Measurements from ENCODE around the gene FAM177A1. TPM values are rescaled to one million over a fixed set of nuclear protein-coding genes. Genes with fewer than 3 reads are reported as not detected.

FAM177A1 gene
- polyA plus RNA-seq, 1 experiment, result 29.5 TPM

DNA sequence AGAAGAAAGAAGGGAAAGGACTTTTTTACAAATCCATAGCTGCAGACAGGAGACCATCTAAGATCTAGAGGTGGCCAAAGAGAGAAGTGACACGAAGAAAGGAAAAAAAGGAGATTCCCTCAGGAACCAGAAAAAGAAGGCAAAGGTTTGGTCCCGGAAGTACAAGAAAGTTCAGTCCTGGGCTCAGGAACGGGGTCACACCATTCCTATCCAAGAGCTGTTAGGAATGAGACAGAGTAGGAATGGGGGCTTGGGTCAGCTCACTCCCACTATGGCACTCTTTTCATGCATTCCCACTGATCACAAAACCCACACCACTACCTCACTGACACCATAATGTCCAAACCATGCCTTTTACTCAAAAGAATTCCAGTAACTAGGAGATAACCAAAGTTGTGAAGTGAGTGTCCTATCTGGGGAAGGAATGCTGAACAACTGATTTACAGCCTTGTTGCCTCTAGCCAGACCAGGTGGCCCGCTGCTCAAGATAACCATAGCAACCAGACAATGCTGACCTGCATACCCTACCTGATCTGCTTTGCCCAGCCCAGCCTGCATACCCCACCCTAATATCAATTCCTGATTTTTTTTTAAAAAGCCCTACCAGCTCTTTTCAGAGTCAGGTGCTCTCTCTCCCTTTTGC is 67.4 kb downstream of the FAM177A1 start:
- ChIA-PET CTCF (interaction anchor here (0.6 to 0.8 kb wide), 2 partner anchors 9 to 322 kb away, joined by 3 to 4 read pairs; no protein-coding TSS in a partner anchor), POLR2A (no interaction called here)
- H3K27me3 ChIP-seq (ENCODE audit: control insufficient read depth, insufficient read depth, low read length), result no peaks in the 10 kb centered on the region
- H3K36me3 ChIP-seq (ENCODE audit: control insufficient read depth, insufficient read depth, low read length), result peaks cover 13% of the 10 kb centered on the region
- no peak for DNase-seq (ENCODE audit: low read depth)
- TF ChIP-seq, protein P1, sequence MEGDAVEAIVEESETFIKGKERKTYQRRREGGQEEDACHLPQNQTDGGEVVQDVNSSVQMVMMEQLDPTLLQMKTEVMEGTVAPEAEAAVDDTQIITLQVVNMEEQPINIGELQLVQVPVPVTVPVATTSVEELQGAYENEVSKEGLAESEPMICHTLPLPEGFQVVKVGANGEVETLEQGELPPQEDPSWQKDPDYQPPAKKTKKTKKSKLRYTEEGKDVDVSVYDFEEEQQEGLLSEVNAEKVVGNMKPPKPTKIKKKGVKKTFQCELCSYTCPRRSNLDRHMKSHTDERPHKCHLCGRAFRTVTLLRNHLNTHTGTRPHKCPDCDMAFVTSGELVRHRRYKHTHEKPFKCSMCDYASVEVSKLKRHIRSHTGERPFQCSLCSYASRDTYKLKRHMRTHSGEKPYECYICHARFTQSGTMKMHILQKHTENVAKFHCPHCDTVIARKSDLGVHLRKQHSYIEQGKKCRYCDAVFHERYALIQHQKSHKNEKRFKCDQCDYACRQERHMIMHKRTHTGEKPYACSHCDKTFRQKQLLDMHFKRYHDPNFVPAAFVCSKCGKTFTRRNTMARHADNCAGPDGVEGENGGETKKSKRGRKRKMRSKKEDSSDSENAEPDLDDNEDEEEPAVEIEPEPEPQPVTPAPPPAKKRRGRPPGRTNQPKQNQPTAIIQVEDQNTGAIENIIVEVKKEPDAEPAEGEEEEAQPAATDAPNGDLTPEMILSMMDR (IDR thresholded peaks at IDR 0.05; ENCODE audit: insufficient read depth, low read depth, low read length), result no peak
- no peak overlapping the region for H3K4me3 ChIP-seq (ENCODE audit: low read depth, low read length)

DNA sequence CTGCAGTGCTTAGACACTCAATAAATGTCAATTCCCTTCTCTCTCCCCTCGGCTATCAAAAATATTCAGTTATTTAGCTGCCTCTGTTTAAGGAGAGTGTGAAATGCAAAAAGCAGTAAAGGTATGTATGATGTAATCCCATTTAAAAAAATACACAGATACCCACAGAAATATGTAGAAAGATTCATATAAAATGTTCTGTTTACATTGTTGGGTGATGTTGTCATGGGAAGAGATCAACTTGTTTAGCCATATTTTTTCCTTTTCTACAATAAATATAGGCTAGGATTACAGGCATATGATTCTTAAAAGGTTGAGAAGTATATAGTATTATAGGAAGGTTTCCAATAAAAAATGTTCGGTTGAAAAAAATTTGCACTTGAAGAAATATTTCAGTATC is 68.0 kb downstream of the FAM177A1 start:
- TF ChIP-seq, protein P1 (IDR thresholded peaks at IDR 0.05; ENCODE audit: insufficient read depth, low read depth, low read length), result no peak
- Histone ChIP-seq H3K27me3 (ENCODE audit: control insufficient read depth, insufficient read depth, low read length) (no peaks in the 10 kb centered on the region), H3K36me3 (ENCODE audit: control insufficient read depth, insufficient read depth, low read length) (peaks cover 13% of the 10 kb centered on the region), H3K4me3 (ENCODE audit: low read depth, low read length) (no peak overlapping the region)
- DNase-seq (ENCODE audit: low read depth), result peak; percentile 27
- ChIA-PET CTCF (interaction anchor here (0.6 to 1.1 kb wide), 2 partner anchors 15 to 321 kb away, joined by 3 to 4 read pairs; no protein-coding TSS in a partner anchor), POLR2A (interaction anchor here (0.6 kb wide), 1 partner anchor 284 kb away, joined by 5 read pairs; no protein-coding TSS in a partner anchor)

DNA sequence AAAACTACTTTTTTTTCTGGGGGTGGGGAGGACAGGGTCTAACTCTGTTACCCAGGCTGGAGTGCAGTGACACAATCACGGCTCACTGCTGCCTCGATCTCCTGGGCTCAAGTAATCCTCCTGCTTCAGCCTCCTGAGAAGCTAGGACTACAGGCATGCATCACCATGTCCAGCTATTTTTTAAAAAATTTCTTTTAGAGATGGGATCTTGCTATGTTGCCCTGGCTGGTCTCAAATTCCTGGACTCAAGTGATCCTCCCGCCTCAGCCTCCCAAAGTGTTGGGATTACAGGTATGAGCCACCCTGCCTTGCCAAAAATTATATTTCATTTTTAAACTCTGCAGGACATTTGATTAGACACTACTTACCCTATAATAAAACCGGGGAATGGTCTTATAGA is 70.2 kb downstream of the FAM177A1 start:
- ChIA-PET POLR2A (no interaction called here), CTCF (no interaction called here)
- Histone ChIP-seq H3K36me3 (ENCODE audit: control insufficient read depth, insufficient read depth, low read length) (peaks cover 12% of the 10 kb centered on the region), H3K4me3 (ENCODE audit: low read depth, low read length) (no peak overlapping the region), H3K27me3 (ENCODE audit: control insufficient read depth, insufficient read depth, low read length) (no peaks in the 10 kb centered on the region)
- DNase-seq (ENCODE audit: low read depth), result no peak
- TF ChIP-seq, protein P1 (IDR thresholded peaks at IDR 0.05; ENCODE audit: insufficient read depth, low read depth, low read length), result no peak

DNA sequence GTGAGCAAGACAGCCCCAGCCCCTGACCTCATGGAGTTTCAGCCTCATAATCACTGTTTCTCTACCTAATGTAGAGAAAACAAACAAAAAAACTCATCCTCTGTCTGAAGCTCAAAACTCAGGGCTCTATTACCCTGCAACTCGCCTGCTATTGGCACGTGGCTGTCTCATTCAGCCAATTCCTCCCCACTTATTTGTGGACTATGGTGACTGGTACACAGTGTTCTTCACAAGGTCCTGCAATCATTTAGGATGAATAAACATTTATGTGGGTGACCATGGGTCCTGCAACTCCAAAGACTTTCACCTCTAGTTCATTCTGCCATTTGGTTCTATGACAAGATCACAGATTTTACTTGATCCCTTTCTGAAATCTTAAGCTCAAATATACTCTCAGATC is 71.0 kb downstream of the FAM177A1 start:
- H3K36me3 ChIP-seq (ENCODE audit: control insufficient read depth, insufficient read depth, low read length), result peaks cover 9% of the 10 kb centered on the region
- H3K4me3 ChIP-seq (ENCODE audit: low read depth, low read length), result no peak overlapping the region
- ChIA-PET CTCF (interaction anchor here (1.0 kb wide), 1 partner anchor 23 kb away, joined by 3 read pairs; no protein-coding TSS in a partner anchor), POLR2A (no interaction called here)
- DNase-seq (ENCODE audit: low read depth), result no peak
- TF ChIP-seq, protein P1 (IDR thresholded peaks at IDR 0.05; ENCODE audit: insufficient read depth, low read depth, low read length), result no peak
- H3K27me3 ChIP-seq (ENCODE audit: control insufficient read depth, insufficient read depth, low read length), result no peaks in the 10 kb centered on the region

DNA sequence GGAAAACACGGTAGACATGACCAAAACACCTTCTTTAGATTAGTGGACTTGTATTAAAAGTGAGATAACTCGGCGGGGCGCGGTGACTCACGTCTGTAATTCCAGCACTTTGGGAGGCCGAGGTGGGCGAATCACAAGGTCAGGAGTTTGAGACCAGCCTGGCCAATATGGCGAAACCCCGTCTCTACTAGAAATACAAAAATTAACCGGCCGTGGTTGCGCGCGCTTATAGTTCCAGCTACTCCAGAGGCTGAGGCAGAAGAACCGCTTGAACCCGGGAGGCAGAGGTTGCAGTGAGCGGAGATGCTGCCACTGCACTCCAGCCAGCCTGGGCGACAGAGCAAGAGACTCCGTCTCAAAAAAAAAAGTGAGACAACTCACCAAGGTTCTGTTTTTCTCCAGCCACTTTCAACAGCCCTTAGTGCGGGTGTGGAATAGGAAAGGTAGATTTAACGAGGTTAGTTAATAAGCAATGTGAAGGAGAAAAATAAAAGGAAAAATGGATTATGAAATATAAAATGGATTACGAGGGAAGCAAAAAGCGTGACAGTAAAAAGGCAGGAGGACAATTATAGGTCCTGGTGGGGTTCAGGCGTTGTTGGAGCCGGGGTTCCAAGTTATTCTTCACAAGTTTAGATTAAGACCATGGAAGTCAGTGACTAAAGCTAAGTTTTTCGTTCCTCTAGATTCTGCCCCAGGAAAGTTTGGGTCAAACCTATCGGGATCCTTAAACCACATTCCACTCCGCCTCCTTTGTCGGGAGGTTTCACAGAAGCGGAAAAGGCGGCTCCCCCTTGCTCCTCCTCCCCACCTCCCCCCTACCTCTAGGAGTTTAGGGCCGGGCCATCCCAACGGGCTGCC is 75.2 kb downstream of the FAM177A1 start:
- POLR2A ChIA-PET, result no interaction called here
- no peak for DNase-seq (ENCODE audit: low read depth)
- no peaks in the 10 kb centered on the region for H3K27me3 ChIP-seq (ENCODE audit: control insufficient read depth, insufficient read depth, low read length)
- H3K36me3 ChIP-seq (ENCODE audit: control insufficient read depth, insufficient read depth, low read length), result peaks cover 2% of the 10 kb centered on the region; the same call in 1 of the 2 replicates
- peak overlapping the region; percentile 72 for H3K4me3 ChIP-seq (ENCODE audit: low read depth, low read length)
- TF ChIP-seq, protein P1 (IDR thresholded peaks at IDR 0.05; ENCODE audit: insufficient read depth, low read depth, low read length), result no peak
- CTCF ChIA-PET, result interaction anchor here (0.7 to 1.3 kb wide), 2 partner anchors 21 to 94 kb away, joined by 3 to 4 read pairs; no protein-coding TSS in a partner anchor
